ENCODE measurements around the gene WHRN. TPM values are rescaled to one million over a fixed set of nuclear protein-coding genes. Genes with fewer than 3 reads are reported as not detected.

Gene WHRN
- polyA plus RNA-seq, 1 donor from 2014 or later: 2.5 TPM

DNA sequence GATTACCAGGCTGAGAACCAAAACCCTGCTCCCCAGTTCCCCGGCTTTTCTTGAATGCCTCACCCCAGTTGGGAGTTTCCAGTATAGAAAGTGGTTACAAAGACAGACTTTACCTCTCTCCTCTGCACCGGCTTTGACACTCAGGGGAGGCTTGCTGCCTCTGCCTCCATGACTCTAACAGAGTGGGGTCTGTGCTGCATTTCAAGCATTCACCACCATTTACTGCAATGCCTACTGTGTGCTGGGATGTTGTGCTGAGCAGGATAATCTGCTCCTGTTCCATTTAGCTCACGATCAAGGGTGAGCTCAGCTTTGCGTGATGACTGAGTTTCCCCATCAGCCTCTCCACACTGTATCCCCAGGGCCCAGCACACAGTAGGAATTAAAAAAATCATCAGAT, 77.6 kb downstream of the WHRN start:
- Histone ChIP-seq H3K4me2 (ENCODE audit: low read length) (no peak overlapping the region), H2AFZ (ENCODE audit: low read depth, low read length) (no peak overlapping the region), H3K79me2 (replicated peaks; ENCODE audit: insufficient read depth, low read length) (no peaks in the 10 kb centered on the region), H3K9me2 (ENCODE audit: insufficient read depth, low read length) (no peaks in the 10 kb centered on the region), H3K36me3 (ENCODE audit: insufficient read depth, low read length) (no peaks in the 10 kb centered on the region), H4K20me1 (ENCODE audit: insufficient read depth) (no peaks in the 10 kb centered on the region), H3K27ac (ENCODE audit: low read length) (no peak overlapping the region), H3K9me3 (ENCODE audit: low read length) (no peaks in the 10 kb centered on the region), H3K4me3 (ENCODE audit: low read length) (no peak overlapping the region), H3F3A (ENCODE audit: insufficient read depth, low read length, poor library complexity, severe bottlenecking) (no peaks in the 10 kb centered on the region), H3K27me3 (ENCODE audit: insufficient read depth, low read depth, low read length) (no peaks in the 10 kb centered on the region), H3K9ac (ENCODE audit: low read length) (no peak overlapping the region)
- TF ChIP-seq SMC3 (conservative IDR thresholded peaks at IDR 0.05; ENCODE audit: poor library complexity) (no peak), MXI1 (conservative IDR thresholded peaks at IDR 0.05; ENCODE audit: poor library complexity, severe bottlenecking) (no peak), EP300 (conservative IDR thresholded peaks at IDR 0.05; ENCODE audit: poor library complexity, severe bottlenecking) (no peak), EZH2 (IDR thresholded peaks at IDR 0.05; ENCODE audit: borderline replicate concordance, insufficient read depth, low read length, poor library complexity, severe bottlenecking) (no peak), RAD21 (conservative IDR thresholded peaks at IDR 0.05) (no peak), TAF1 (IDR thresholded peaks at IDR 0.05; ENCODE audit: low read depth) (no peak), POLR2AphosphoS5 (IDR thresholded peaks at IDR 0.05) (no peak)
- TF ChIP-seq, protein P1, sequence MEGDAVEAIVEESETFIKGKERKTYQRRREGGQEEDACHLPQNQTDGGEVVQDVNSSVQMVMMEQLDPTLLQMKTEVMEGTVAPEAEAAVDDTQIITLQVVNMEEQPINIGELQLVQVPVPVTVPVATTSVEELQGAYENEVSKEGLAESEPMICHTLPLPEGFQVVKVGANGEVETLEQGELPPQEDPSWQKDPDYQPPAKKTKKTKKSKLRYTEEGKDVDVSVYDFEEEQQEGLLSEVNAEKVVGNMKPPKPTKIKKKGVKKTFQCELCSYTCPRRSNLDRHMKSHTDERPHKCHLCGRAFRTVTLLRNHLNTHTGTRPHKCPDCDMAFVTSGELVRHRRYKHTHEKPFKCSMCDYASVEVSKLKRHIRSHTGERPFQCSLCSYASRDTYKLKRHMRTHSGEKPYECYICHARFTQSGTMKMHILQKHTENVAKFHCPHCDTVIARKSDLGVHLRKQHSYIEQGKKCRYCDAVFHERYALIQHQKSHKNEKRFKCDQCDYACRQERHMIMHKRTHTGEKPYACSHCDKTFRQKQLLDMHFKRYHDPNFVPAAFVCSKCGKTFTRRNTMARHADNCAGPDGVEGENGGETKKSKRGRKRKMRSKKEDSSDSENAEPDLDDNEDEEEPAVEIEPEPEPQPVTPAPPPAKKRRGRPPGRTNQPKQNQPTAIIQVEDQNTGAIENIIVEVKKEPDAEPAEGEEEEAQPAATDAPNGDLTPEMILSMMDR (IDR thresholded peaks at IDR 0.05; ENCODE audit: poor library complexity, severe bottlenecking): no peak
- TF ChIP-seq, protein P2, sequence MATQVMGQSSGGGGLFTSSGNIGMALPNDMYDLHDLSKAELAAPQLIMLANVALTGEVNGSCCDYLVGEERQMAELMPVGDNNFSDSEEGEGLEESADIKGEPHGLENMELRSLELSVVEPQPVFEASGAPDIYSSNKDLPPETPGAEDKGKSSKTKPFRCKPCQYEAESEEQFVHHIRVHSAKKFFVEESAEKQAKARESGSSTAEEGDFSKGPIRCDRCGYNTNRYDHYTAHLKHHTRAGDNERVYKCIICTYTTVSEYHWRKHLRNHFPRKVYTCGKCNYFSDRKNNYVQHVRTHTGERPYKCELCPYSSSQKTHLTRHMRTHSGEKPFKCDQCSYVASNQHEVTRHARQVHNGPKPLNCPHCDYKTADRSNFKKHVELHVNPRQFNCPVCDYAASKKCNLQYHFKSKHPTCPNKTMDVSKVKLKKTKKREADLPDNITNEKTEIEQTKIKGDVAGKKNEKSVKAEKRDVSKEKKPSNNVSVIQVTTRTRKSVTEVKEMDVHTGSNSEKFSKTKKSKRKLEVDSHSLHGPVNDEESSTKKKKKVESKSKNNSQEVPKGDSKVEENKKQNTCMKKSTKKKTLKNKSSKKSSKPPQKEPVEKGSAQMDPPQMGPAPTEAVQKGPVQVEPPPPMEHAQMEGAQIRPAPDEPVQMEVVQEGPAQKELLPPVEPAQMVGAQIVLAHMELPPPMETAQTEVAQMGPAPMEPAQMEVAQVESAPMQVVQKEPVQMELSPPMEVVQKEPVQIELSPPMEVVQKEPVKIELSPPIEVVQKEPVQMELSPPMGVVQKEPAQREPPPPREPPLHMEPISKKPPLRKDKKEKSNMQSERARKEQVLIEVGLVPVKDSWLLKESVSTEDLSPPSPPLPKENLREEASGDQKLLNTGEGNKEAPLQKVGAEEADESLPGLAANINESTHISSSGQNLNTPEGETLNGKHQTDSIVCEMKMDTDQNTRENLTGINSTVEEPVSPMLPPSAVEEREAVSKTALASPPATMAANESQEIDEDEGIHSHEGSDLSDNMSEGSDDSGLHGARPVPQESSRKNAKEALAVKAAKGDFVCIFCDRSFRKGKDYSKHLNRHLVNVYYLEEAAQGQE (IDR thresholded peaks at IDR 0.05; ENCODE audit: borderline replicate concordance): no peak

DNA sequence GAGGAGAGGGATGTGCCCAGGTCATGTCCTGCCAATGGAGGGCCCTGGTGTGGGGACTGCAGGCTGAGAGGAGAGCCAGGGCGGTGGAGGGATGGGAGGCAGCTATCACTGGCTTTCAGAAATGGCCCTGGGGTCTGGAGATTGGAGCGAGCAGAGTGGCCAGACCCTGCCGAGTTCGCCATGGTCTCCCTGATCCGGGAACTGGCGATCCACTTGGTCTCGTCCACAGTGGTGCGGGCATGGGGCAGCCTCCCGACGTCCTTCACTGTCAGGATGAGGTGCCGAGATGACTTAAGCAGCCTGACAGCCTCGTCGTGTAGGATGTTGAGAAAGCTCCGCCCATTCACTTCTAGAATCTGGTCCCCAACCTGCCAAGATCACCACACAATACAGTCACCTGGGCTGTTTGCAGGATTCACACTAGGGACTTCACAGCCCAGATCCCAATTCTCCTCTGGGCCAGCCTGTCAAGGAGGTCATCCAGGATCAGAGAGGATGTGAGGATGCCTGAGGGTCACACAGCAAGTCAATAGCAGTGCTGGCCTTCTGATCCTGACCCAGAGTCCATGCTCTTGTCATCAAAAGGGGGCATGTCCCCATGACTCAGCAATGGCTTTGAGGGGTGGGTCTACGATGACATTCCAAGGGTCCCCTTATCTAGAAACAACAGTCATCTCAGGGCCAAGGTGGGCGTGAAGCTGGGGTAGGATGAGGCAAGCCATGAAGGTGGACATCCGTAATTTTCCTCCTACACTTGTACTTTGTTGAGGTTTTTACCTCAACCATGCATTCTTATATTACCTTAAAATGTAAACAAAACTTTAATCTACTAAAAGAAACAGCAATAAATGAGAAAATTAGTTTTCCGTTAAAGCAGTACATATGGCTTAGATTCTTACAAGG, 79.0 kb downstream of the WHRN start:
- Histone ChIP-seq H3K27me3 (ENCODE audit: insufficient read depth, low read depth, low read length) (no peaks in the 10 kb centered on the region), H3K9ac (ENCODE audit: low read length) (no peak overlapping the region), H3F3A (ENCODE audit: insufficient read depth, low read length, poor library complexity, severe bottlenecking) (no peaks in the 10 kb centered on the region), H3K4me2 (ENCODE audit: low read length) (no peak overlapping the region), H4K20me1 (ENCODE audit: insufficient read depth) (no peaks in the 10 kb centered on the region), H3K36me3 (ENCODE audit: insufficient read depth, low read length) (no peaks in the 10 kb centered on the region), H2AFZ (ENCODE audit: low read depth, low read length) (no peak overlapping the region), H3K9me3 (ENCODE audit: low read length) (no peaks in the 10 kb centered on the region), H3K9me2 (ENCODE audit: insufficient read depth, low read length) (no peaks in the 10 kb centered on the region), H3K4me3 (ENCODE audit: low read length) (no peak overlapping the region), H3K27ac (ENCODE audit: low read length) (no peak overlapping the region), H3K79me2 (replicated peaks; ENCODE audit: insufficient read depth, low read length) (no peaks in the 10 kb centered on the region)
- TF ChIP-seq, protein P2 (IDR thresholded peaks at IDR 0.05; ENCODE audit: borderline replicate concordance): no peak
- TF ChIP-seq EP300 (conservative IDR thresholded peaks at IDR 0.05; ENCODE audit: poor library complexity, severe bottlenecking) (no peak), RAD21 (conservative IDR thresholded peaks at IDR 0.05) (no peak), MXI1 (conservative IDR thresholded peaks at IDR 0.05; ENCODE audit: poor library complexity, severe bottlenecking) (no peak), SMC3 (conservative IDR thresholded peaks at IDR 0.05; ENCODE audit: poor library complexity) (no peak), TAF1 (IDR thresholded peaks at IDR 0.05; ENCODE audit: low read depth) (no peak), EZH2 (IDR thresholded peaks at IDR 0.05; ENCODE audit: borderline replicate concordance, insufficient read depth, low read length, poor library complexity, severe bottlenecking) (no peak), POLR2AphosphoS5 (IDR thresholded peaks at IDR 0.05) (no peak)
- TF ChIP-seq, protein P1 (IDR thresholded peaks at IDR 0.05; ENCODE audit: poor library complexity, severe bottlenecking): no peak

All from neural cell (in vitro differentiated cells).